ENCODE data around the gene SEMA6A.

- TF ChIP-seq CTCF (IDR thresholded peaks at IDR 0.05 in 8 of 11, conservative IDR thresholded peaks at IDR 0.05 in 3 of 11) (no peak), POLR2AphosphoS5 (IDR thresholded peaks at IDR 0.05) (no peak)
Measured at GRCh38 chr5:116514421-116514970, 60.1 kb downstream of the SEMA6A start.
